GM13977 (cell line): ENCODE measurements around the gene GP1BB.
"Not testable (repeated sequence)": the region's sequence is repeated elsewhere in the genome, so short reads cannot be mapped to it uniquely, and the experiment has no call there.

ENCODE experiments used
- DNase-seq: peaks from one replicate; pipeline ENCODE4 v3.0.0; 2012; ENCODE audit warnings: low spot score
- CTCF ChIP-seq: IDR thresholded peaks from 2 replicates; pipeline ENCODE4 v1.5.1; 2012; ENCODE audit warnings: mild to moderate bottlenecking, control low read depth; ENCODE audit not compliant: insufficient read depth; ENCODE audit errors: extremely low read depth, missing control alignments
- in situ Hi-C: fragments of 300-500 bp; cut with MboI; formaldehyde crosslinking; loops from one replicate; pipeline ENCODE4 v1.12.0; 2022; ENCODE audit warnings: low sequenced_read_pairs, low pct_unique_long_range_greater_than_20kb, mixed read lengths, inconsistent platforms; ENCODE audit not compliant: unreplicated experiment

GP1BB gene

GRCh38 chr22:19723983-19724827, 866 bp downstream of the GP1BB start:
- peak; percentile 56 for TF ChIP-seq CTCF
- in situ Hi-C loops, result no loop called here
- peak; percentile 38 for DNase-seq

GRCh38 chr22:19724927-19725661, 1.8 kb downstream of the GP1BB start:
- in situ Hi-C loops, result no loop called here
- TF ChIP-seq CTCF, result no peak
- DNase-seq, result no peak

GRCh38 chr22:19726064-19726788, 2.9 kb downstream of the GP1BB start:
- DNase-seq, in situ Hi-C loops: not testable (repeated sequence)

GRCh38 chr22:19727310-19728150, 4.2 kb downstream of the GP1BB start:
- in situ Hi-C loops, result no loop called here
- no peak for DNase-seq

GRCh38 chr22:19728271-19728670, 4.9 kb downstream of the GP1BB start:
- TF ChIP-seq CTCF, result no peak
- in situ Hi-C loops, result no loop called here
- DNase-seq, result no peak

More at GRCh38 chr22:19727310-19728150, 4.2 kb downstream of the GP1BB start:
- no peak for TF ChIP-seq CTCF

GRCh38 chr22:19728836-19729235, 5.5 kb downstream of the GP1BB start:
- in situ Hi-C loops, result no loop called here
- TF ChIP-seq CTCF, result no peak
- no peak for DNase-seq
